ENCODE measurements around the gene IRF2.

Gene IRF2

GRCh38 chr4:184450045-184450444 is 24.3 kb downstream of the IRF2 start:
- DNase-seq = no peak

GRCh38 chr4:184448821-184449220 is 25.5 kb downstream of the IRF2 start:
- peak; percentile 19 for DNase-seq

DNA sequence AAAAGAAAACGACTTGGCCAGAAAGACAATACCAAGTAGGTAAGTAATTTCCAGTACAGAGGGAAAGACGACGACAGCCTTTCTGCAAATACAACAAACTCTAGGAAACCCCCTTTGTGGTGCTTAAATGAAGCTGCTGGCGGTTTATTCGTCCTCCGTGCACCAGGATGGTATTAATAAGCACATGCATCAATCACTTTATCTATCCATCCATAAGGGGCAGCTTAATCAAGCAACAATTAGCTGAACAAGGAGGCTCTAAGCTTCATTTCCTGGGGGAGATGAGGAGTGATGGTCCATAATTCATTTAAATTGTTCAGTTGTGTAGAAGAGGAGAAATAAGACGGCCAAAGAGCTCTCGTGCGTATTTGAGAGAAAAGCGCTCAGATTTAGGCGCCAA is 26.2 kb downstream of the IRF2 start:
- DNase-seq = no peak

GRCh38 chr4:184447664-184448063 is 26.7 kb downstream of the IRF2 start:
- no peak for DNase-seq

- no peak for DNase-seq
These were observed 28.2 kb downstream of the IRF2 start for GRCh38 chr4:184446132-184446658.

GRCh38 chr4:184444953-184445309 is 29.4 kb downstream of the IRF2 start:
- DNase-seq = no peak

DNA sequence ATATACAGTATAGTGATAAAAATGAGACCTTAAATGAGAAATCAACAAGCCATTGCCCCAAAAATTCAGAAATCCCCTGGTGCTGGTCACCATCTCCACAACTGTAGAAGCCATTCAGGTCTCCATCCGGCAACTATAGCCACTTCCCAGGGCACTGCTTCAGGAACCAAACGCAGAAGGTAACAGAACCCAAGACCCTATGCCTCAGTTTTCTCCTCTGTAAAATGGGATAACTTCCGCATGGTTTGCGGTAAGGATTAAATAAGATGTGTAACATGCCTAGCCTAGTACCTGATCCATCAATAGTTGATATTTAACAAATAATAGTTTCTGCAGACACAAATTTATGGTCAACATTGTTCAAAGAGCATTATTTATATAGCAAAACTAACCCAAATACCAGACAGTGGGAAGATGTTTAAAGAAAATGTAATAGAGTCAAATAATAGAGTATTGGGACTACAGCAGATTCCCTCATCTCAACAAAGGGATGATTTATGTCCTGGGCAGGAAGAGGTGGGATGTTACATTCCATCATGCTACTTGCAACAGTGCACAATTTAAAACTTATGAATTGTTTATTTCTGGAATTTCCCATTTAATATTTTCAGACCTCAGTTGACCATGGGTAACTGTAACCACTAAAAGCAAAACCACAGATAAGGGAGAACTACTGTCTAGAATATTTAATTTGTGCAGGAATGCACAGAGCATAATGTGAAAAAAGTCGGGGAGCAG is 30.0 kb downstream of the IRF2 start:
- no peak for DNase-seq

DNA sequence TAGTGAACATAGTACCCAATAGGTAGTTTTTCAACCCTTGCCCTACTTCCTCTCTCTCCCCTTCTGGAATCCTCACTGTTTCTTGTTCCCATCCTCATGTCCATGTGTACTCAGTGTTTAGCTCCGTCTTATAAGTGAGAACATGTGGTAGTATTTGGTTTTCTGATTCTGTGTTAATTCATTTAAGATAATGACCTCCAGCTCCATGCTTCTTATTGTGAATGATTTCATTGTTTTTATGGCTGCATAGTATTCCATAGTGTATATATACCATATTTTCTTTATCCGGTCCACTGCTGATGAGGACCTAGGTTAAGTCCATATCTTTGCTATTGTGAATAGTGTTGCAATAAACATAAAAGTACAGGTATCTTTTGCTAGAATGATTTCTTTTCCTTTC is 31.0 kb downstream of the IRF2 start:
- DNase-seq = no peak

DNA sequence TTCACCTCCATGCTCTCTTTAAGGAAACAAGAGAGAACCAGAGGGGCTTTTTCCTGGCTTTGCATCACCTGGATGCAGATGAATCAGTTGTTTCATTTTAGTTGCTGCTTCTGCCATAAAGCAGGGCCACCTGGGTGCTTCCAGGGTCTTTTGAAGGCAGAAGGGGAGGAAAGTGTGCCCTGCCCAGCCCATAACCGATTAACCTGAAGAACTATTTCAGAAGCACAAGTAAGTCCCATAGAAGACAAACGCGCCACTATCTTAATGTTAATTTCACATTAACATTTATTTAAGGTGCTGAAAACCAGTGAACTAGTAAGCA is 32.1 kb downstream of the IRF2 start:
- no peak for DNase-seq

DNA sequence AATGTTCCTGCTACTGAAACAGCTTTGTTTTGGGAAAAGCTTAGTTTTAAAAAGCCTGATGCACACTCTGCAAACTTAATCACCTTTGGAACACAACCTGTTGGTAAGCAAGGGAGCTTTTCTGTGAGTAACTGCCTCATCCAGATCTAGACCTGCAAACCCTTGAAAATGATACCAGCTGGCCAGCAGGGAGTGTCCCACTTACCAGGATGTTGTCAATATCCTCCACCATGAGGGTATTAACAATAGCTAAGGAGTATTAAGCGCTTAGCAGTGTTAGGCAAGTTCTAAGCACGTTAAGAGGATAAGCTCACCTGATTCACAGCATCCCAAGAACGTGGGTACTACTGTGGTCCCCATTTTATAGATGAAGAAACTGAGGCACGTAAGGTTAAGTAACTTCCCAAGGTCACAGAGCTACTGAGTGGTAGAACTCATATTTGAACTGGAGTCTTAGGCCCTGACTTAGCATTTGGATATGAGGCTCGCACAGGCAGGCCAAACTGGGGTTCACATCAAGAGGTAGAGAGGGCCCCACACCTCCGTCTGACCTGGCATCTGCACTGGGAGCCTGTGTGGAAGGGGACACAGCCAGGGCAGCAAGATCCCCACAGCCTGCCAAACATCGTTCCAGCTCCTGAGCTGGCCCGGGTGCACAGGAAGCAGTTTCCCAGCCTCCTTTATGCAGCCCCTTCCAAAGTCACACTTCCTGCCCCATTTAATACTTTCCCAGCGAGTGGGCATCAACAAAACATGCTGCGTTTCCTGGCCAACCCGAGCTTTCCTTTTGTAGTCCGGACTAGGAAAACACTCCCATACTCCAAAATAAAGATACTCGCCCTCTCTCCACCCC is 32.7 kb downstream of the IRF2 start:
- DNase-seq = no peak

DNA sequence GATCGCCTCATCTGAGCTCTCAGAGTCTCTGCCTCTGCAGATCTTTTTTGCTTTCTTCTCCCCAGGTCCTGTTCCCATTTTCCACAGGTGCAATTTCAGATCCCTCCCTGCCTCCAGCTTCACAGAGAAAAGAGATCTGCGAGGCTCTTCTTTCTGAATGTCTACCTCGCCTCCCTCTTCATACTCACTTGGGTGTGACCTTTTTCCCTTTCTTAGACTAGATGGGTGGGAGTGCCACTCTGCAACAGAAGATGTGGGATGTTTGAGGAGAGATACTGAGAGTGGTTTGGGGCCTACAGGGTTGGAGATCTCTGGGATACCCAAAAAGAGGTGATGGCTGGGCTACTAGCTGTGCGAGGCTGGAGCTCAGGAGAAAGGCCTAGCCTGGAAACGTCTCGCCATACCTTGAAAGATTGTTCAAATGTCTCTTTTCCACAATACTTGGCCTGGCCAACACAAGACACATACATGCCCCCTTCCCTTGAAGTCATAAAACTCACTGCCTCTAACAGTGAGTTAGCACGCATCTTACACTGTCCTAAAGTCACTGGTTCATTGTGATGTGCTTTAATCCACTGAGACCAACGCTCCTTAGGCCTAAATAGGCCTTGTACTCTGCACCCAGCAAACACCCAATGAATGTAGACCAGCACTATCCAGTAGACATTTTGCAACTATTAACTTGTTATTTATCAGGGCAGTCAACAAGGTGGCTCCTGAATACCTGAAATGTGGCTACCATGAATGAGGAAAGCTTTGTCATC is 33.6 kb downstream of the IRF2 start:
- no peak for DNase-seq

- no peak for DNase-seq
These were observed 34.3 kb downstream of the IRF2 start for GRCh38 chr4:184439856-184440594.

DNA sequence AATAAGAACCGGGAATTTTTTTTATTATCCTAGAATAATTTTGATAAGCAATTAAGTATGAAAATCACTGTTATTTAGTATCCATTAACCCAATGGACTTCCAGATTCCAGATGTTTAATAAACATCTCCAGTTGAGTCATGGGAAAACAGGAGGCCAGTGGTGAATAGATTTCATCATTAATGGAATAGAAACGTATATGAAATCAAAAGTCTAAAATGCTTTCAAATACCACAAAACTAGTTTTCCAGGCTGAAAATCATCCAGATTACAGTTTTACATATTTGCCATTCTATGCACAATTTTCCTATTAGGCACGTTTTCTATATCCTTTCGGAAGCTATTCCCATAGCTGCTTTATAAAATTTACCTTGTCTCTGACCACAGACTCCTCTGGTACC is 35.0 kb downstream of the IRF2 start:
- no peak for DNase-seq

GRCh38 chr4:184438375-184438774 is 36.0 kb downstream of the IRF2 start:
- no peak for DNase-seq

DNA sequence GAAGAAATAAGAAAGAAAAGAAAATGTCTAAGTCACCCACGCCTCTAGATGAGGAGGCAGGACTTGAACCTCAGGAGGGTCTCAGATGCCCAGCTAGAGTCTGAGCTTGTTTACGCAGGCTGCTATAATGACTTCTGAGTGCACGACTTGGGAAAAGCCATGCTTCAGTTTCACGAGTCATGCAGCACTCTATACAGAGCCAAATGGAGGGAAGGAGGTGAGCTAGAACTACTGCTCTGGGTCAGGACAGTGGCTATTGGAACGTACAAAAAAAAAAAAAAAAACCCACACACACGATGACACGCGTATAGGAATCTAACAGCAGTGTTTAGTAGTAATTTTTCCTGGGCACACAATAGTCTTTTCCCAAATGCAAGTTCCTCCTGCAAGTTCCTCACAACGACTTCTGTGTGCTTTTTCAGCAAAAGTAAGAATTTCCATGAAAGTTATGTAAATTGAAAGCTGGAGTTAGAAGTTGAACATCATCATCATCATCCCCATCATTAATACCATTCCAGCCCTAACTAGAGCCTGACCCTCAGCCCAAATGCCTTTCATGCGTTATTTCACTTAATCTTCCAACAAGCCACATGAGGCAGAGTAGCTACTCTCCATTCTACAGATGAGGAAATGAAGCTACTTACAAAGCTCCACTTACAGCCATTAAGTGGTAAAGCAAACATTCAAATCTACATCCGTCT is 36.6 kb downstream of the IRF2 start:
- peak; percentile 25 for DNase-seq

GRCh38 chr4:184434501-184435066 is 39.8 kb downstream of the IRF2 start:
- no peak for DNase-seq

DNA sequence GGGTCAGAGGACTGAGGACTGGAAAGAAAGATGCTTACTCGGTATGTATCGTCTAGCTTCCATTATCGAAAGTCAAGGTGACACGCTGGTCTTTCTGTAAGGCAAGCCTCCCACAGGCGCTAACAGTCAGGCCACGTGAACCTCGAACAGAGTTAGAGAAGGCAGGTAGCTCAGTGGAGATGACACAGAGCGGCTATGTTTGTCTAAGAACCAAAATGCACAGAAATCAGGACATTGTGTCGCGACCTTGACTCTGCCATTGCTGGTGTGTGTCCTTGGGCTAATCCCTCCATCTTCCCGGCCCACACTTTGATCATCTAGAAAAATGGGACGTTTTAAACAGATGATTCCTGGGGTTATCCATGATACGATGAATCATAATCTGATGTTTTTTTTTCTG is 40.3 kb downstream of the IRF2 start:
- no peak for DNase-seq

GRCh38 chr4:184433258-184433892 is 41.0 kb downstream of the IRF2 start:
- DNase-seq = no peak

GRCh38 chr4:184432127-184432922 is 42.0 kb downstream of the IRF2 start:
- DNase-seq = no peak

DNA sequence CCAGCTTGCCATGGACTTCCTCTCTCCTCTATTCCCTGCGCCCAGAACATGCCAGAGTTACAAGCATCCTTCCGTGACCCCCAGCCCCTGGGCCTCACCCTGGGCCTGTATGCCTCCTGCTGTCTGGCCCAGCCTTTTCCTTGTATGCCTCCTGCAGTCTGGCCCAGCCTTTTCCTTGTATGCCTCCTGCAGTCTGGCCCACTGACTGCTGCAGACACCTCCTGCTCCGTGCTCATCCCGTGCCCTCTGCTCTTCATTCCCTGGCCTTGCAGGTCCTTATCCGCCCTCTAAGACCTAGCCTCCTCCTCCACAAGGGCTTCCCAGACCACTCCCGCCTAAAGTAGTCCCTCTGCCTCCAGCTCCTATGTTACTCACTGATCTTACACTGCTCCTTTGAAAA is 44.2 kb downstream of the IRF2 start:
- no peak for DNase-seq

- no peak for DNase-seq
These were observed 45.6 kb downstream of the IRF2 start for GRCh38 chr4:184428787-184429186.

Measured in GDM1 (cell line).